HEK293 (cell line): ENCODE measurements around the gene PLEKHG2.

Experiments used
- CTCF ChIA-PET: fragments of 350-600 bp; formaldehyde crosslinking; extraction: SDS; loops from one replicate; lab custom pipeline; 2021; ENCODE audit warnings: antibody characterized with exemption; lab: Yijun Ruan, JAX
- POLR2A ChIA-PET: fragments of 300-600 bp; formaldehyde crosslinking; extraction: SDS; loops from one replicate; lab custom pipeline; 2020; ENCODE audit warnings: antibody characterized with exemption, inconsistent platforms; lab: Yijun Ruan, JAX
- H3K27ac ChIP-seq: fragments of 200-500 bp; sonication (Bioruptor generic); 2 replicates; pipeline ENCODE4 v1.5.1; 2014; ENCODE audit warnings: low read depth, low read length, control low read depth, inconsistent platforms; ENCODE audit errors: extremely low read depth
- H3K36me3 ChIP-seq, 2 experiments: fragments of 200-500 bp in 1 of 2; sonication (Bioruptor generic) in 1 of 2; 1 replicate in 1 of 2; 2 replicates in 1 of 2; pipeline ENCODE4 v1.5.1; 2014 to 2017; ENCODE audit warnings: inconsistent platforms in 2 of 2, low read length in 2 of 2; ENCODE audit not compliant: control insufficient read depth in 2 of 2, insufficient read depth in 1 of 2
- H3K4me1 ChIP-seq: fragments of 200-500 bp; sonication (Bioruptor generic); 2 replicates; pipeline ENCODE4 v1.5.1; 2014; ENCODE audit warnings: mild to moderate bottlenecking, low read length, inconsistent platforms; ENCODE audit not compliant: control insufficient read depth, insufficient read depth
- H3K4me3 ChIP-seq: 2 replicates; pipeline ENCODE4 v1.5.1; 2011; ENCODE audit warnings: low read depth, mild to moderate bottlenecking, control low read depth, low read length, moderate library complexity
- H3K9me3 ChIP-seq: fragments of 200-500 bp; sonication (Bioruptor generic); 2 replicates; pipeline ENCODE4 v1.5.1; 2014; ENCODE audit warnings: low read depth, low read length, inconsistent platforms; ENCODE audit not compliant: control insufficient read depth, insufficient read depth
- GLIS1 ChIP-seq: fragments of 450-650 bp; formaldehyde crosslinking; IDR thresholded peaks from 2 replicates; pipeline ENCODE4 v1.5.1; 2016; ENCODE audit warnings: missing biosample characterization, missing genetic modification characterization
- GLIS2 ChIP-seq: fragments of 450-650 bp; formaldehyde crosslinking; IDR thresholded peaks from 2 replicates; pipeline ENCODE4 v1.5.1; 2016; ENCODE audit warnings: missing biosample characterization, missing genetic modification characterization
- IKZF3 ChIP-seq: fragments of 450-650 bp; IDR thresholded peaks from 2 replicates; pipeline ENCODE4 v1.5.0; 2018; ENCODE audit warnings: missing biosample characterization, mild to moderate bottlenecking, missing genetic modification characterization, moderate library complexity
- KLF10 ChIP-seq: fragments of 450-650 bp; IDR thresholded peaks from 2 replicates; pipeline ENCODE4 v1.5.1; 2018; ENCODE audit warnings: missing biosample characterization, mild to moderate bottlenecking, missing genetic modification characterization
- SP7 ChIP-seq: fragments of 450-650 bp; formaldehyde crosslinking; IDR thresholded peaks from 2 replicates; pipeline ENCODE4 v1.5.1; 2016; ENCODE audit warnings: missing biosample characterization, missing genetic modification characterization
- ZBTB17 ChIP-seq: fragments of 450-650 bp; formaldehyde crosslinking; IDR thresholded peaks from 2 replicates; pipeline ENCODE4 v1.5.1; 2016; ENCODE audit warnings: missing biosample characterization, missing genetic modification characterization
- ZEB2 ChIP-seq: fragments of 450-650 bp; formaldehyde crosslinking; IDR thresholded peaks from 2 replicates; pipeline ENCODE4 v1.5.1; 2016; ENCODE audit warnings: missing biosample characterization, missing genetic modification characterization
- ZFHX2 ChIP-seq: fragments of 450-650 bp; formaldehyde crosslinking; conservative IDR thresholded peaks from 2 replicates; pipeline ENCODE4 v1.5.1; 2016; ENCODE audit warnings: missing biosample characterization, missing genetic modification characterization
- ZFP3 ChIP-seq: fragments of 450-650 bp; formaldehyde crosslinking; IDR thresholded peaks from 2 replicates; pipeline ENCODE4 v1.5.1; 2016; ENCODE audit warnings: low read depth, missing biosample characterization, missing genetic modification characterization
- ZIC2 ChIP-seq: fragments of 450-650 bp; formaldehyde crosslinking; IDR thresholded peaks from 2 replicates; pipeline ENCODE4 v1.5.1; 2016; ENCODE audit warnings: missing biosample characterization, missing genetic modification characterization
- ZNF366 ChIP-seq: fragments of 450-650 bp; formaldehyde crosslinking; conservative IDR thresholded peaks from 2 replicates; pipeline ENCODE4 v1.5.1; 2016; ENCODE audit warnings: missing biosample characterization, missing genetic modification characterization
- ZNF501 ChIP-seq: fragments of 450-650 bp; formaldehyde crosslinking; IDR thresholded peaks from 2 replicates; pipeline ENCODE4 v1.5.1; 2016; ENCODE audit warnings: missing biosample characterization, missing genetic modification characterization
- ZNF629 ChIP-seq: fragments of 450-650 bp; formaldehyde crosslinking; IDR thresholded peaks from 2 replicates; pipeline ENCODE4 v1.5.1; 2017; ENCODE audit warnings: missing biosample characterization, missing genetic modification characterization
- TF ChIP-seq, protein P1 (sequence below): fragments of 450-650 bp; formaldehyde crosslinking; IDR thresholded peaks from 2 replicates; pipeline ENCODE4 v1.5.1; 2016; ENCODE audit warnings: missing biosample characterization, missing genetic modification characterization
- TF ChIP-seq, protein P2 (sequence below): fragments of 450-650 bp; formaldehyde crosslinking; IDR thresholded peaks from 2 replicates; pipeline ENCODE4 v1.5.1; 2016; ENCODE audit warnings: missing biosample characterization, missing genetic modification characterization
- TF ChIP-seq, protein P3 (sequence below): fragments of 450-650 bp; formaldehyde crosslinking; IDR thresholded peaks from 2 replicates; pipeline ENCODE4 v1.5.1; 2017; ENCODE audit warnings: missing biosample characterization, missing genetic modification characterization
- TF ChIP-seq, protein P4 (sequence below): fragments of 450-650 bp; formaldehyde crosslinking; IDR thresholded peaks from 2 replicates; pipeline ENCODE4 v1.5.1; 2017; ENCODE audit warnings: missing biosample characterization, missing genetic modification characterization
- TF ChIP-seq, protein P5 (sequence below): fragments of 450-650 bp; formaldehyde crosslinking; IDR thresholded peaks from 2 replicates; pipeline ENCODE4 v1.5.1; 2016; ENCODE audit warnings: missing biosample characterization, missing genetic modification characterization
- TF ChIP-seq, protein P6 (sequence below): fragments of 450-650 bp; formaldehyde crosslinking; IDR thresholded peaks from 2 replicates; pipeline ENCODE4 v1.5.1; 2016; ENCODE audit warnings: missing biosample characterization, missing genetic modification characterization
- TF ChIP-seq, protein P7 (sequence below): fragments of 450-650 bp; formaldehyde crosslinking; IDR thresholded peaks from 2 replicates; pipeline ENCODE4 v1.5.1; 2016; ENCODE audit warnings: missing biosample characterization, missing genetic modification characterization
- TF ChIP-seq, protein P8 (sequence below): fragments of 450-650 bp; formaldehyde crosslinking; IDR thresholded peaks from 2 replicates; pipeline ENCODE4 v1.5.1; 2016; ENCODE audit warnings: missing biosample characterization, missing genetic modification characterization

PLEKHG2 gene

DNA sequence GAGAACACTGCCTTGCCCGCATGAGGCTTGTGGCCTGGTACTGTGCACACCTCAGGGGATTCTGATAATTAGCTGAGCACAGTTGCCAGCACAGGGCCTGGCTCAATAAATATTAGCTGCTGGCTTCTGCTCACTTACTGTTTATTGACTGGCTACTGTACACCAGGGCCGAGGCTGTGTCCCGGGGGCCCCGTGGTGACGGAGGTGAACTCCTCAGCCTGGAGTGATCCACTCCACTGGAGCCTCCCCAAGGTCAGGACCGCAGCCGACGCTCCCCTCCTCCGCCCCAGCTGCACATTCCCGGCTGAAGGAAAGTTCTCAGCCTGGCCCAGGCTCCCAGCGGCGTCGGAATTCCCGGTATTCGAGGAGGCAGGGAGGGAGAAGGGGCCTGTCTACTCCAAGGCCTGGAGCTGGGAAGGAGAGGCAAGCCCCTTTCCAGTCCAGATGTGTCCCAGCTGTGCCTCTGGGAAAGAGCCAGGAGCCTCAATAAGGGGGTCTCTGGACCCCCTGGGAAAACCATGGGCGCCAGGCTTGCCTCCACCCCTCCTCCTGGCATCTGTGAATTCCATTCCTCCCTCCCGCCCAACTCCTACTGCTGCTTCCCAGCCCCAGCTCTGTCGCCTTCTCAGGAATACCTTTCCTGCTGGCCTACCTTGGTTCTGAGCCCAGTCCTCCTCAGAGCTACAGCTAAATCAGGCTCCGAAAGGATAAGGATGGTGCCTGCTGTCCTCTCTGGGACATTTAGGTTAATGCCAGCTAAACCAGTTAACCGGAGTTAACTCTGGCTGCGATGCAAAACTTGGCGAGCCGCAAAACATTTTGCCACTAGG lies 16.0 kb downstream of the PLEKHG2 start:
- Histone ChIP-seq H3K36me3 (peaks cover 38 to 39% of the 10 kb centered on the region in 2 experiments), H3K27ac (peak overlapping the region; percentile 40; the same call in 1 of the 2 replicates), H3K4me1 (peaks cover 10% of the 10 kb centered on the region), H3K9me3 (no peaks in the 10 kb centered on the region), H3K4me3 (no peak overlapping the region)
- CTCF ChIA-PET: interaction anchor here (0.6 to 4.2 kb wide), 13 partner anchors 10 to 1172 kb away, joined by 3 to 20 read pairs (median 4); partner anchors contain the start of genes EID2B, PLEKHG2 and TIMM50
- POLR2A ChIA-PET: interaction anchor here (0.6 to 13.3 kb wide), 11 partner anchors 7 to 86 kb away, joined by 3 to 255 read pairs (median 13); partner anchors contain the start of genes MED29, PAF1, RPS16 and SAMD4B
- TF ChIP-seq GLIS1 (tag by site-specific recombination) (peak; percentile 83), ZNF366 (tag by site-specific recombination) (0 out of 2 replicates have a peak, but pooled peaks have one; percentile 32), ZNF629 (tag by site-specific recombination) (peak; percentile 40), ZEB2 (tag by site-specific recombination) (peak; percentile 55; the same call in 1 of the 2 replicates), SP7 (tag by site-specific recombination) (peak; percentile 19), ZBTB17 (peak; percentile 21; the same call in 1 of the 2 replicates), IKZF3 (tag by site-specific recombination) (peak; percentile 91), ZFHX2 (tag by site-specific recombination) (0 out of 2 replicates have a peak, but pooled peaks have one; percentile 38), ZFP3 (tag by site-specific recombination) (peak; percentile 75), GLIS2 (tag by site-specific recombination) (peak; percentile 57), ZIC2 (tag by site-specific recombination) (peak; percentile 95), ZNF501 (tag by site-specific recombination) (peak; percentile 39), KLF10 (tag by site-specific recombination) (peak; percentile 64; the same call in 1 of the 2 replicates)
- TF ChIP-seq, protein P1, sequence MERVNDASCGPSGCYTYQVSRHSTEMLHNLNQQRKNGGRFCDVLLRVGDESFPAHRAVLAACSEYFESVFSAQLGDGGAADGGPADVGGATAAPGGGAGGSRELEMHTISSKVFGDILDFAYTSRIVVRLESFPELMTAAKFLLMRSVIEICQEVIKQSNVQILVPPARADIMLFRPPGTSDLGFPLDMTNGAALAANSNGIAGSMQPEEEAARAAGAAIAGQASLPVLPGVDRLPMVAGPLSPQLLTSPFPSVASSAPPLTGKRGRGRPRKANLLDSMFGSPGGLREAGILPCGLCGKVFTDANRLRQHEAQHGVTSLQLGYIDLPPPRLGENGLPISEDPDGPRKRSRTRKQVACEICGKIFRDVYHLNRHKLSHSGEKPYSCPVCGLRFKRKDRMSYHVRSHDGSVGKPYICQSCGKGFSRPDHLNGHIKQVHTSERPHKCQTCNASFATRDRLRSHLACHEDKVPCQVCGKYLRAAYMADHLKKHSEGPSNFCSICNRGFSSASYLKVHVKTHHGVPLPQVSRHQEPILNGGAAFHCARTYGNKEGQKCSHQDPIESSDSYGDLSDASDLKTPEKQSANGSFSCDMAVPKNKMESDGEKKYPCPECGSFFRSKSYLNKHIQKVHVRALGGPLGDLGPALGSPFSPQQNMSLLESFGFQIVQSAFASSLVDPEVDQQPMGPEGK: peak; percentile 56
- TF ChIP-seq, protein P2, sequence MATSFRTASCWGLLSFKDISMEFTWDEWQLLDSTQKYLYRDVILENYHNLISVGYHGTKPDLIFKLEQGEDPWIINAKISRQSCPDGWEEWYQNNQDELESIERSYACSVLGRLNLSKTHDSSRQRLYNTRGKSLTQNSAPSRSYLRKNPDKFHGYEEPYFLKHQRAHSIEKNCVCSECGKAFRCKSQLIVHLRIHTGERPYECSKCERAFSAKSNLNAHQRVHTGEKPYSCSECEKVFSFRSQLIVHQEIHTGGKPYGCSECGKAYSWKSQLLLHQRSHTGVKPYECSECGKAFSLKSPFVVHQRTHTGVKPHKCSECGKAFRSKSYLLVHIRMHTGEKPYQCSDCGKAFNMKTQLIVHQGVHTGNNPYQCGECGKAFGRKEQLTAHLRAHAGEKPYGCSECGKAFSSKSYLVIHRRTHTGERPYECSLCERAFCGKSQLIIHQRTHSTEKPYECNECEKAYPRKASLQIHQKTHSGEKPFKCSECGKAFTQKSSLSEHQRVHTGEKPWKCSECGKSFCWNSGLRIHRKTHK (tag by site-specific recombination): no peak
- TF ChIP-seq, protein P3, sequence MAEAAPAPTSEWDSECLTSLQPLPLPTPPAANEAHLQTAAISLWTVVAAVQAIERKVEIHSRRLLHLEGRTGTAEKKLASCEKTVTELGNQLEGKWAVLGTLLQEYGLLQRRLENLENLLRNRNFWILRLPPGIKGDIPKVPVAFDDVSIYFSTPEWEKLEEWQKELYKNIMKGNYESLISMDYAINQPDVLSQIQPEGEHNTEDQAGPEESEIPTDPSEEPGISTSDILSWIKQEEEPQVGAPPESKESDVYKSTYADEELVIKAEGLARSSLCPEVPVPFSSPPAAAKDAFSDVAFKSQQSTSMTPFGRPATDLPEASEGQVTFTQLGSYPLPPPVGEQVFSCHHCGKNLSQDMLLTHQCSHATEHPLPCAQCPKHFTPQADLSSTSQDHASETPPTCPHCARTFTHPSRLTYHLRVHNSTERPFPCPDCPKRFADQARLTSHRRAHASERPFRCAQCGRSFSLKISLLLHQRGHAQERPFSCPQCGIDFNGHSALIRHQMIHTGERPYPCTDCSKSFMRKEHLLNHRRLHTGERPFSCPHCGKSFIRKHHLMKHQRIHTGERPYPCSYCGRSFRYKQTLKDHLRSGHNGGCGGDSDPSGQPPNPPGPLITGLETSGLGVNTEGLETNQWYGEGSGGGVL: peak; percentile 37; the same call in 1 of the 2 replicates
- TF ChIP-seq, protein P4, sequence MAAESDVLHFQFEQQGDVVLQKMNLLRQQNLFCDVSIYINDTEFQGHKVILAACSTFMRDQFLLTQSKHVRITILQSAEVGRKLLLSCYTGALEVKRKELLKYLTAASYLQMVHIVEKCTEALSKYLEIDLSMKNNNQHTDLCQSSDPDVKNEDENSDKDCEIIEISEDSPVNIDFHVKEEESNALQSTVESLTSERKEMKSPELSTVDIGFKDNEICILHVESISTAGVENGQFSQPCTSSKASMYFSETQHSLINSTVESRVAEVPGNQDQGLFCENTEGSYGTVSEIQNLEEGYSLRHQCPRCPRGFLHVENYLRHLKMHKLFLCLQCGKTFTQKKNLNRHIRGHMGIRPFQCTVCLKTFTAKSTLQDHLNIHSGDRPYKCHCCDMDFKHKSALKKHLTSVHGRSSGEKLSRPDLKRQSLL (tag by site-specific recombination): peak; percentile 76
- TF ChIP-seq, protein P5, sequence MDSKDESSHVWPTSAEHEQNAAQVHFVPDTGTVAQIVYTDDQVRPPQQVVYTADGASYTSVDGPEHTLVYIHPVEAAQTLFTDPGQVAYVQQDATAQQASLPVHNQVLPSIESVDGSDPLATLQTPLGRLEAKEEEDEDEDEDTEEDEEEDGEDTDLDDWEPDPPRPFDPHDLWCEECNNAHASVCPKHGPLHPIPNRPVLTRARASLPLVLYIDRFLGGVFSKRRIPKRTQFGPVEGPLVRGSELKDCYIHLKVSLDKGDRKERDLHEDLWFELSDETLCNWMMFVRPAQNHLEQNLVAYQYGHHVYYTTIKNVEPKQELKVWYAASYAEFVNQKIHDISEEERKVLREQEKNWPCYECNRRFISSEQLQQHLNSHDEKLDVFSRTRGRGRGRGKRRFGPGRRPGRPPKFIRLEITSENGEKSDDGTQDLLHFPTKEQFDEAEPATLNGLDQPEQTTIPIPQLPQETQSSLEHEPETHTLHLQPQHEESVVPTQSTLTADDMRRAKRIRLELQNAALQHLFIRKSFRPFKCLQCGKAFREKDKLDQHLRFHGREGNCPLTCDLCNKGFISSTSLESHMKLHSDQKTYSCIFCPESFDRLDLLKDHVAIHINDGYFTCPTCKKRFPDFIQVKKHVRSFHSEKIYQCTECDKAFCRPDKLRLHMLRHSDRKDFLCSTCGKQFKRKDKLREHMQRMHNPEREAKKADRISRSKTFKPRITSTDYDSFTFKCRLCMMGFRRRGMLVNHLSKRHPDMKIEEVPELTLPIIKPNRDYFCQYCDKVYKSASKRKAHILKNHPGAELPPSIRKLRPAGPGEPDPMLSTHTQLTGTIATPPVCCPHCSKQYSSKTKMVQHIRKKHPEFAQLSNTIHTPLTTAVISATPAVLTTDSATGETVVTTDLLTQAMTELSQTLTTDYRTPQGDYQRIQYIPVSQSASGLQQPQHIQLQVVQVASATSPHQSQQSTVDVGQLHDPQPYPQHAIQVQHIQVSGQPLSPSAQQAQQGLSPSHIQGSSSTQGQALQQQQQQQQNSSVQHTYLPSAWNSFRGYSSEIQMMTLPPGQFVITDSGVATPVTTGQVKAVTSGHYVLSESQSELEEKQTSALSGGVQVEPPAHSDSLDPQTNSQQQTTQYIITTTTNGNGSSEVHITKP: peak; percentile 65
- TF ChIP-seq, protein P6, sequence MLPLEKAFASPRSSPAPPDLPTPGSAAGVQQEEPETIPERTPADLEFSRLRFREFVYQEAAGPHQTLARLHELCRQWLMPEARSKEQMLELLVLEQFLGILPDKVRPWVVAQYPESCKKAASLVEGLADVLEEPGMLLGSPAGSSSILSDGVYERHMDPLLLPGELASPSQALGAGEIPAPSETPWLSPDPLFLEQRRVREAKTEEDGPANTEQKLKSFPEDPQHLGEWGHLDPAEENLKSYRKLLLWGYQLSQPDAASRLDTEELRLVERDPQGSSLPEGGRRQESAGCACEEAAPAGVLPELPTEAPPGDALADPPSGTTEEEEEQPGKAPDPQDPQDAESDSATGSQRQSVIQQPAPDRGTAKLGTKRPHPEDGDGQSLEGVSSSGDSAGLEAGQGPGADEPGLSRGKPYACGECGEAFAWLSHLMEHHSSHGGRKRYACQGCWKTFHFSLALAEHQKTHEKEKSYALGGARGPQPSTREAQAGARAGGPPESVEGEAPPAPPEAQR (tag by site-specific recombination): no peak
- TF ChIP-seq, protein P7, sequence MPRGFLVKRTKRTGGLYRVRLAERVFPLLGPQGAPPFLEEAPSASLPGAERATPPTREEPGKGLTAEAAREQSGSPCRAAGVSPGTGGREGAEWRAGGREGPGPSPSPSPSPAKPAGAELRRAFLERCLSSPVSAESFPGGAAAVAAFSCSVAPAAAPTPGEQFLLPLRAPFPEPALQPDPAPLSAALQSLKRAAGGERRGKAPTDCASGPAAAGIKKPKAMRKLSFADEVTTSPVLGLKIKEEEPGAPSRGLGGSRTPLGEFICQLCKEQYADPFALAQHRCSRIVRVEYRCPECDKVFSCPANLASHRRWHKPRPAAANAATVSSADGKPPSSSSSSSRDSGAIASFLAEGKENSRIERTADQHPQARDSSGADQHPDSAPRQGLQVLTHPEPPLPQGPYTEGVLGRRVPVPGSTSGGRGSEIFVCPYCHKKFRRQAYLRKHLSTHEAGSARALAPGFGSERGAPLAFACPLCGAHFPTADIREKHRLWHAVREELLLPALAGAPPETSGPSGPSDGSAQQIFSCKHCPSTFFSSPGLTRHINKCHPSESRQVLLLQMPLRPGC: peak; percentile 27; the same call in 1 of the 2 replicates
- TF ChIP-seq, protein P8, sequence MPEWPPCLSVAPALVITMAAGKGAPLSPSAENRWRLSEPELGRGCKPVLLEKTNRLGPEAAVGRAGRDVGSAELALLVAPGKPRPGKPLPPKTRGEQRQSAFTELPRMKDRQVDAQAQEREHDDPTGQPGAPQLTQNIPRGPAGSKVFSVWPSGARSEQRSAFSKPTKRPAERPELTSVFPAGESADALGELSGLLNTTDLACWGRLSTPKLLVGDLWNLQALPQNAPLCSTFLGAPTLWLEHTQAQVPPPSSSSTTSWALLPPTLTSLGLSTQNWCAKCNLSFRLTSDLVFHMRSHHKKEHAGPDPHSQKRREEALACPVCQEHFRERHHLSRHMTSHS (tag by site-specific recombination): no peak
